ENCODE results near the gene BOD1L1.

The BOD1L1 gene

DNA sequence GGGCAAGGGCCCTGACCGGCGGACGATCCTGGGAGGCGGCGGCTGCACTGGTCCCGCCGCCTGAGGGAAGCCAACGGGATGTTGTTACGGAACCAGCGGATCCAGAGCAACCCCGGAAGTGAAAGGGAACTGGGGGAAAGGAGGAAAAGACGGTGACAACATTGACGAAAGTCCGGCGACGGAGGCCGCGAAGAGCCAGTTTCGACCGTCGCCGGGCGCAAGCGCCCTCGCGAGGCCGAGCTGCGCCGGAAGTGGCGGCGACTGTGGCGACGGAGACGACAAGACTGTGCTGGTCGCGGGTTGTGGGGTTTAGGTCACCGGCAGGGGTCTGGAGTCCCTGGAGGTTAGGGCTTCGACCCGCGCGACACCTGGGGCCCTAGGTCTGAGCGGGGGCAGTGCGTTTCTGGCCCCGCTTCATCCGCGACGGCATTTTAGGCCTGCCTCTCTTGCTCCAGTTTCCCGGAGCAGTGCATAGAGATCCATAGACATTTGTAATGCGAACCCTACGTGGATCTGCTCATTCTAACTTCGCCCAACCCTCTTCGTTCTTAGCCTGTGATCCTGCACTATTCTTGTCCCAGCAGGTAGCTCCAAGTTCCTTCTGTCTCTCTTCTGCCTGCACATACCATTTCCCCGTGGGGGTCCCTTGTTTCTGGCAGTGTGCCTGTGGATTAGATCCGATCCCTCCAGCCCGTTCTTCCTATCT is at the start of gene BOD1L1:
Gene BOD1L1 (minus strand): TSS at position 120 of the 706 bp plus-strand sequence. CDS start 138 bp downstream, outside the sequence.
- H3K27ac ChIP-seq, result peak within 1 kb of the TSS; percentile 90
- peak; percentile 41 for TF ChIP-seq CTCF (conservative IDR thresholded peaks at IDR 0.05)

- H3K27ac ChIP-seq, result no peak overlapping the region
- TF ChIP-seq CTCF (conservative IDR thresholded peaks at IDR 0.05), result no peak
Measured at GRCh38 chr4:13674971-13675370, 47.4 kb upstream of the BOD1L1 start.

DNA sequence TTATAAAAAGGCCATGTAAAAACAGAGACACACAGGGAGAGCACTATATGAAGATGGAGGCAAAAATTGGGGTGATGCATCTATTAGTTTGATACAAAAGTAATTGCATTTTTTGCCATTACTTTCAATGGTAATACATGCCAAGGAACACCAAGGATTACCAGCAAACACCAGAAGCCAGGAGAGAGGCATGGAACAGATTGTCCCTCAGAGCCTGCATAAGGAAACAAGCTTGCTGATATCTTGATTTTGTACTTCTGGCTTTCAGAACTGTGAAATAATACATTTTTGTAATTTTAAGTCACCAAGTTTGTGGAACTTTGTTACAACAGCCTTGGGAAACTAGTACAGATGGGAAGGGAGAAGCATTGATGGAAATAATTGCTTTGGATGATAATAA is 45.6 kb upstream of the BOD1L1 start:
- no peak overlapping the region for H3K27ac ChIP-seq
- no peak for TF ChIP-seq CTCF (conservative IDR thresholded peaks at IDR 0.05)

DNA sequence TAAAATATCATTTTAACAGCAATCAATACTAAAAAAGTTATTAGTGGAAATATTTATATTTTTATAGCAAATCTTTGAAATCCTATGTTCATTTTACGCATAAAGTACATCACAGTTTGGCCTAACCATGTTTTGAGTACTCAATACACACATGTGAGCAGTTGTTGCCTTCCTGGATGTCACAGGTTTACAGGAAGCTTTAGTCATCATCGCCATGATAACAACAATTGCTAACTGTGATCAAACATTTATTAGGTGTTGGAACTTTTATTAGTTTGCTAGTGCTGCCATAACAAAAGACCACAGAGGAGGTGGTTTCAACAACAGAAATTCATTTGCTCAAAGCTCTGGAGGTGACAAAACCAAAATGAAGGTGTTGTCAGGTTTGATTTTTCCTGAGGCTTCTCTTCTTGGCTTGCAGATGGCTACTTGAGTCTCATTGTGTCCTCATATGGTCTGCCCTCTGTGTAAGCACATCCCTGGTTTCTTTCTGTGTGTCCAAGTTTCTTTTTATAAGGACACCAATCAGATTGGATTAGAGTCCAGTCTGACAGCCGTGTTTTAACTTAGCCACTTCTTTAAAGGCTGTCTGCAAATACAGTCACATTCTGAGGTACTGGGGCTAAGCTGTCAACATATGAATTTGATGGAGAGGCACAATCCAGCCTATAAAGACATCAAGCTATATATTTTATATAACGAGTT is 43.1 kb upstream of the BOD1L1 start:
- H3K27ac ChIP-seq, result peak overlapping the region; percentile 62
- TF ChIP-seq CTCF (conservative IDR thresholded peaks at IDR 0.05), result no peak

- no peak overlapping the region for H3K27ac ChIP-seq
Measured at GRCh38 chr4:13665701-13666660, 38.5 kb upstream of the BOD1L1 start.

DNA sequence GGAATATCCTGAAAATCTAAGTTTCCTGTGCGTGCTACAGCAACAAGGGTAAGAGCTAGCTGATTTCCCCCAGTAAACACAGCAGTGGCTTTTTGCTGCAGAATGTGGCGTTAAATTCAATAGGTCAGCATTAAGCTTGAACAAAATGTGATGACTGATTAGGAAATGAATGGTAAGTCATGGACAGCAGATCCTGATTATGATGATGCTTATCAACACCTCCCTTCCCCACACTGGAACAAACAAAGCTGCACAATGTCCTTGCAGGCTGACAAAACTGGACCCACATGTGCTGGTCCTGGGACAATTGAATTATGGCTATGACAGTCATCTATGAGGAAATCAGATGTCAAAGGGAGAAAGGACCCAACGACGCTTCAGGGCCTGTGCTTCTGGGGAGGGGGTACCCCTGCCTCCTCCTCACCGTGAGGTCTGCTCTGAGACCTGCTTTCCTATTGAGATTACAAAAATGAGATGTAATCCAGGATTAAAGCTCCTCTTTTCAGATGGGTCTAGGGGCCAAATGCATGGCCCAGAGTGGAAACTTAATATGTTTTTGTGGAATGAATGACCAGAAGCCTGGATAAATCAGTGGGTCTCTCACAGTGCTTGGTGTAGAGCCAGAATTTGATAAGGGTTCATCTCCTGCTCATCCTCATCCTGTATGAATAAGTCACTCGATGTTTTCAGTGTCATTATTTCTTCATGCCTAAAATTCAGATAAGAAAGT is 32.0 kb upstream of the BOD1L1 start:
- no peak overlapping the region for H3K27ac ChIP-seq

More at GRCh38 chr4:13665701-13666660, 38.5 kb upstream of the BOD1L1 start:
- TF ChIP-seq CTCF (conservative IDR thresholded peaks at IDR 0.05), result no peak

More for the DNA sequence above, 32.0 kb upstream of the BOD1L1 start:
- TF ChIP-seq CTCF (conservative IDR thresholded peaks at IDR 0.05), result no peak

All from VCaP (cell line).